ENCODE data around the gene TAF11L2.
"Not testable (repeated sequence)": the region's sequence is repeated elsewhere in the genome, so short reads cannot be mapped to it uniquely, and the experiment has no call there.

GRCh38 chr5:17497931-17498330, at the start of gene TAF11L2:
- not testable (repeated sequence) for TF ChIP-seq CTCF, POLR2A, POLR2AphosphoS5 (IDR thresholded peaks at IDR 0.05)
